DOHH2 (cell line): ENCODE measurements around the gene STPG3.

Source experiments
- H3F3A ChIP-seq: fragments of 200-600 bp; sonication (generic), shearing (Covaris generic); 2 replicates; pipeline ENCODE4 v1.6.0; 2016; ENCODE audit warnings: antibody characterized with exemption, mild to moderate bottlenecking; ENCODE audit not compliant: control insufficient read depth, insufficient read depth
- H3K27ac ChIP-seq: fragments of 200-600 bp; sonication (generic); 2 replicates; pipeline ENCODE4 v1.5.1; 2014; ENCODE audit warnings: low read depth, mild to moderate bottlenecking, low read length, moderate library complexity
- H3K27me3 ChIP-seq: fragments of 200-600 bp; sonication (generic); 2 replicates; pipeline ENCODE4 v1.6.1; 2014; ENCODE audit warnings: mild to moderate bottlenecking, low read length, mixed read lengths; ENCODE audit not compliant: control insufficient read depth
- H3K36me3 ChIP-seq: fragments of 200-600 bp; sonication (generic); 2 replicates; pipeline ENCODE4 v1.6.1; 2014; ENCODE audit warnings: mild to moderate bottlenecking, low read length, moderate library complexity, mixed read lengths; ENCODE audit not compliant: control insufficient read depth
- H3K4me1 ChIP-seq: fragments of 200-600 bp; sonication (generic); 2 replicates; pipeline ENCODE4 v1.6.1; 2014; ENCODE audit warnings: mild to moderate bottlenecking, low read length, mixed read lengths; ENCODE audit not compliant: control insufficient read depth
- H3K4me2 ChIP-seq: fragments of 200-600 bp; sonication (generic); 2 replicates; pipeline ENCODE4 v1.6.0; 2014; ENCODE audit warnings: mild to moderate bottlenecking, low read length, moderate library complexity
- H3K4me3 ChIP-seq: fragments of 200-600 bp; sonication (generic); 2 replicates; pipeline ENCODE4 v1.5.1; 2014; ENCODE audit warnings: mild to moderate bottlenecking, low read length, mixed read lengths
- H3K79me2 ChIP-seq: fragments of 200-600 bp; sonication (generic); 2 replicates; pipeline ENCODE4 v1.6.1; 2014; ENCODE audit warnings: mild to moderate bottlenecking, low read length, mixed read lengths; ENCODE audit not compliant: control insufficient read depth
- H3K9me2 ChIP-seq: fragments of 200-600 bp; sonication (generic); replicated peaks from 2 replicates; pipeline ENCODE4 v1.6.1; 2014; ENCODE audit warnings: mild to moderate bottlenecking, low read length, mixed read lengths; ENCODE audit not compliant: control insufficient read depth
- H3K9me3 ChIP-seq: fragments of 200-600 bp; sonication (generic); 2 replicates; pipeline ENCODE4 v1.6.1; 2014; ENCODE audit warnings: antibody characterized with exemption, low read length, mixed read lengths; ENCODE audit not compliant: control insufficient read depth, insufficient read depth
- H4K20me1 ChIP-seq: fragments of 200-600 bp; sonication (generic); 2 replicates; pipeline ENCODE4 v1.6.0; 2014; ENCODE audit warnings: low read depth, mild to moderate bottlenecking, antibody characterized with exemption, low read length, moderate library complexity; ENCODE audit not compliant: control insufficient read depth, insufficient read depth
- EZH2phosphoT487 ChIP-seq: fragments of 200-600 bp; sonication (generic); IDR thresholded peaks from 2 replicates; pipeline ENCODE4 v1.6.1; 2017; ENCODE audit warnings: borderline replicate concordance, mild to moderate bottlenecking, antibody characterized with exemption, low read length, moderate library complexity, mixed read lengths
- TF ChIP-seq, protein P1 (sequence below): fragments of 200-600 bp; sonication (generic); IDR thresholded peaks from one replicate; pipeline ENCODE4 v1.5.1; 2014; ENCODE audit warnings: antibody characterized with exemption, mild to moderate bottlenecking, low read depth, low read length; ENCODE audit not compliant: poor library complexity, severe bottlenecking

The STPG3 gene

DNA sequence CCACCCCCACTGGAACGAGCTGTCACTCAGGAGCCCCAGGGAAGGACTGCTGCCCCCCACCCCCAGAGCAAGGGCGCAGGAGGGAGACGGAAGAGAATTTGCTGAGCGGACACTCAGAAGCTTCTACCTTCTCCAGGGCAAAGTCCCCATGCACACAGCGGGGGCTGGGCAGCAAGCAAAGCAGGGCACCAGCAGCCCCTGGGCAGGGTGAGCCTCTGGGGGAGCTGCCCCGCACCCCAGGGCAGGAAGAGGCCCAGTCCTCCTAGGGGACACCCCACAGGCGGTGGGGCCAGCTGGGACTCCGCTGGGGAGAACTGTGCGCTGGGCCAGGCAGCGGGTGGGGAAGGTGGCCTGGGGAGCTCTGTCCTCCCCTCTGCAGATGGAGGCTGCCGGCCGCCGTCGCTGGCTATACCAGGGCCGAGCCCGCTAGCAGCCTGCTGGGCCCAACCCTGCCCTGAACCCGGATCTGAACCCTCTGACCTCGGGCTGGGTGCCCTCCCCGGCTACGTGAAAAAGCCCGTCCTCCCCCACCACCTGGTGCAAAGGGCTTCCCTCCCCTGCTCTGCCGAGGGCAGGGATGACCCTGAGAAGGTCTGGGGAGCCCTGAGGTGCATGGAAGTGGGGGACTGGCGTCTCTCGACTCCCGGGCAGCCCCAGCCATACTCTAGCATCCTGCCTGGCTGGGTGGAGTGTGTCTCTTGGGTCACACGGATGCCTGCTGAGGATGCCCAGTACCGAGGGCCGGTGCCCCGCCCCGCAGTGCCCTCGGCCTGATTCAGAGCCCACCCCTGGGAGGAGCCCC is 21.0 kb upstream of the STPG3 start:
- Histone ChIP-seq H4K20me1 (no peaks in the 10 kb centered on the region), H3K4me2 (no peak overlapping the region), H3K27ac (no peak overlapping the region), H3K4me1 (peaks cover 23% of the 10 kb centered on the region), H3K4me3 (no peak overlapping the region), H3K9me3 (no peaks in the 10 kb centered on the region), H3K79me2 (no peaks in the 10 kb centered on the region), H3K9me2 (no peaks in the 10 kb centered on the region), H3F3A (no peaks in the 10 kb centered on the region), H3K36me3 (no peaks in the 10 kb centered on the region), H3K27me3 (peaks cover 13% of the 10 kb centered on the region)
- TF ChIP-seq, protein P1, sequence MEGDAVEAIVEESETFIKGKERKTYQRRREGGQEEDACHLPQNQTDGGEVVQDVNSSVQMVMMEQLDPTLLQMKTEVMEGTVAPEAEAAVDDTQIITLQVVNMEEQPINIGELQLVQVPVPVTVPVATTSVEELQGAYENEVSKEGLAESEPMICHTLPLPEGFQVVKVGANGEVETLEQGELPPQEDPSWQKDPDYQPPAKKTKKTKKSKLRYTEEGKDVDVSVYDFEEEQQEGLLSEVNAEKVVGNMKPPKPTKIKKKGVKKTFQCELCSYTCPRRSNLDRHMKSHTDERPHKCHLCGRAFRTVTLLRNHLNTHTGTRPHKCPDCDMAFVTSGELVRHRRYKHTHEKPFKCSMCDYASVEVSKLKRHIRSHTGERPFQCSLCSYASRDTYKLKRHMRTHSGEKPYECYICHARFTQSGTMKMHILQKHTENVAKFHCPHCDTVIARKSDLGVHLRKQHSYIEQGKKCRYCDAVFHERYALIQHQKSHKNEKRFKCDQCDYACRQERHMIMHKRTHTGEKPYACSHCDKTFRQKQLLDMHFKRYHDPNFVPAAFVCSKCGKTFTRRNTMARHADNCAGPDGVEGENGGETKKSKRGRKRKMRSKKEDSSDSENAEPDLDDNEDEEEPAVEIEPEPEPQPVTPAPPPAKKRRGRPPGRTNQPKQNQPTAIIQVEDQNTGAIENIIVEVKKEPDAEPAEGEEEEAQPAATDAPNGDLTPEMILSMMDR, result no peak
- no peak for TF ChIP-seq EZH2phosphoT487

- Histone ChIP-seq H3K36me3 (no peaks in the 10 kb centered on the region), H3K9me3 (no peaks in the 10 kb centered on the region), H3K79me2 (no peaks in the 10 kb centered on the region), H3K27me3 (peaks cover 13% of the 10 kb centered on the region), H3K4me1 (peaks cover 26% of the 10 kb centered on the region), H3K9me2 (no peaks in the 10 kb centered on the region), H4K20me1 (no peaks in the 10 kb centered on the region), H3K4me2 (no peak within 1 kb of the TSS), H3F3A (no peaks in the 10 kb centered on the region), H3K27ac (no peak within 1 kb of the TSS), H3K4me3 (no peak within 1 kb of the TSS)
- no peak for TF ChIP-seq EZH2phosphoT487
- TF ChIP-seq, protein P1, result no peak
Measured at GRCh38 chr9:137230705-137231371, 20.2 kb upstream of the STPG3 start, which contains the start of gene SLC34A3. TSS of gene SLC34A3 (plus strand) at chr9:137230901. CDS start at chr9:137231703, 802 bp downstream.

DNA sequence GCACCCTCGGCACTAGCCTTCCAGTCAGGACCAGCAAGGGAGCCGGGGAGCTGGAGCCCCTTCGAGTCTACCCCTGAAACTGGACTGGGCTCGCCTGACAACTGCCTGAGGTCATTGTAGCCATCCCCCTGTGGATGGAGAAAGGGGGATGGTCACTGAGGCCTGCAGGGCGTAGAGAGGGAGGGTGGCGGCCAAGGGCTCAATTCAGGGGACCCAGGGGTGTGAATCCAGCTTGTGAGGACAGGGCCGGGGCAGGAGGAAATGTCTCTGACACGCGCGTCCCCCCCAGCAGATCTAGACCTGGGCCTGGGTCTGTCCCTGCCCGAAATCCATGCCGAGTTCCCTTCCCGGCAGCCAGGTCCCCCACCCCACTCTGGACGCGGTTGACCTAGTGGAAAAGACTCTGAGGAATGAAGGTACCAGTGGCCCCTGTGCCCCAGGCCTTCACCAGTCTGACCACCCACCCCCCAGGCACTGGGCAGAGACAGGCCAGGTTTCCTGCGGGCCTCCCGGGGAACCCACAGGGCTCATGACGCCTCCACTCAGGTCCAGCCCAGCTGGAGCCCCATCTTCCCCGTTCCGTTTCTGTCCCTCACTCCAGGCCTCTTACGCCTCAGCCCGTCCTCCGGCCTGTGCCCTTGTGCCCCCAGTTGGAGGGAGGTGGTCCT is 19.6 kb upstream of the STPG3 start:
- Histone ChIP-seq H3K9me2 (no peaks in the 10 kb centered on the region), H3K27ac (no peak overlapping the region), H3F3A (no peaks in the 10 kb centered on the region), H3K4me2 (no peak overlapping the region), H3K79me2 (no peaks in the 10 kb centered on the region), H4K20me1 (no peaks in the 10 kb centered on the region), H3K9me3 (no peaks in the 10 kb centered on the region), H3K4me1 (peaks cover 33% of the 10 kb centered on the region), H3K4me3 (no peak overlapping the region), H3K36me3 (no peaks in the 10 kb centered on the region), H3K27me3 (peaks cover 13% of the 10 kb centered on the region)
- TF ChIP-seq, protein P1, result no peak
- TF ChIP-seq EZH2phosphoT487, result no peak
